HG02943 (cell line): ENCODE measurements around the gene CHADL.
"Not testable (repeated sequence)": the region's sequence is repeated elsewhere in the genome, so short reads cannot be mapped to it uniquely, and the experiment has no call there.

Source experiments
- ATAC-seq: cut with Tn5 transposase; IDR thresholded peaks from one replicate; pipeline ENCODE4 v1.9.1; 2021; ENCODE audit warnings: mild to moderate bottlenecking, low read depth, moderate library complexity; ENCODE audit not compliant: unreplicated experiment

Gene CHADL

GRCh38 chr22:41193829-41194228 lies 46.9 kb downstream of the CHADL start:
- ATAC-seq, result no peak

GRCh38 chr22:41191467-41191866 lies 49.3 kb downstream of the CHADL start:
- no peak for ATAC-seq

GRCh38 chr22:41184679-41185078 lies 56.1 kb downstream of the CHADL start:
- ATAC-seq, result no peak

- no peak for ATAC-seq
These were observed 59.1 kb downstream of the CHADL start for GRCh38 chr22:41181349-41182241.

- ATAC-seq, result no peak
These were observed 59.8 kb downstream of the CHADL start for GRCh38 chr22:41180926-41181325.

GRCh38 chr22:41180362-41180761 lies 60.4 kb downstream of the CHADL start:
- not testable (repeated sequence) for ATAC-seq
